Upper lobe of left lung (tissue), 4 donors: ENCODE data around the gene NDRG2.

Source experiments
- CTCF ChIP-seq, 6 experiments: fragments of 450-650 bp in 4 of 6; fragments of 200-600 bp in 2 of 6; sonication (generic) in 2 of 6; IDR thresholded peaks; one replicate each; pipeline ENCODE4 v1.5.1; 2016 to 2019; ENCODE audit warnings: antibody characterized with exemption in 6 of 6
- EP300 ChIP-seq, 4 donors: sonication (generic); formaldehyde crosslinking; IDR thresholded peaks; one replicate each; pipeline ENCODE4 v1.5.1; 2017; ENCODE audit warnings: antibody characterized with exemption in 4 of 4, control low read depth in 2 of 4

- TF ChIP-seq CTCF (IDR thresholded peaks at IDR 0.05) (no peak), EP300 (IDR thresholded peaks at IDR 0.05) (no peak)
These were observed 5.5 kb downstream of the NDRG2 start for GRCh38 chr14:21019366-21019765.
